Measurements from ENCODE around the gene GRID2. TPM values are rescaled to one million over a fixed set of nuclear protein-coding genes. Genes with fewer than 3 reads are reported as not detected.
A peak's percentile ranks its signal among the peaks of the same experiment; 100 is the strongest.

GRID2 gene
- total RNA-seq, 1 donor: 0.63 TPM

DNA sequence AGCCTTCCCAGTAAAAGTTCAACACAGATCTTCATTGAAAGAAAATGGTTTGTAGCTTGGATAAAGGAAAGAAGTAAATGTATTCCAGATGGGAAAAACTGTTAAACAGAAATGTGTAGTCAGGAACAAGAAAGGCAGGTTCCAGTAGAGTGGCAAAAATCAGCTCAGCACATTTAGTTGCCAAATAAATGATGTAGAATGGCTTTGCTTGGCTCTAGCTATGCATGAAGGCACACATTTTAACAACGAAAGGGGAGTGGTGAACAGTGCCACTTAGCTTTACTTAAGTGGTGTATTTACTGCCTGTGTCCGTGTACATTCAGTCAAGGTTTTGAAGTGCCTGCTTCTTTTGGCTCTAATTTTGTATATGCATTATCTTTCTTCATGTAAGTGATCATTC lies 880.3 kb downstream of the GRID2 start:
- no peak for DNase-seq (ENCODE audit: low read depth)
- no peak overlapping the region for H3K4me3 ChIP-seq (ENCODE audit: low read depth, low read length)
- no peak for TF ChIP-seq CTCF (IDR thresholded peaks at IDR 0.05; ENCODE audit: insufficient read depth, low read length)

GRCh38 chr4:93186846-93187245 lies 883.1 kb downstream of the GRID2 start:
- no peak for DNase-seq (ENCODE audit: low read depth)
- no peak overlapping the region for H3K4me3 ChIP-seq (ENCODE audit: low read depth, low read length)
- no peak for TF ChIP-seq CTCF (IDR thresholded peaks at IDR 0.05; ENCODE audit: insufficient read depth, low read length)

DNA sequence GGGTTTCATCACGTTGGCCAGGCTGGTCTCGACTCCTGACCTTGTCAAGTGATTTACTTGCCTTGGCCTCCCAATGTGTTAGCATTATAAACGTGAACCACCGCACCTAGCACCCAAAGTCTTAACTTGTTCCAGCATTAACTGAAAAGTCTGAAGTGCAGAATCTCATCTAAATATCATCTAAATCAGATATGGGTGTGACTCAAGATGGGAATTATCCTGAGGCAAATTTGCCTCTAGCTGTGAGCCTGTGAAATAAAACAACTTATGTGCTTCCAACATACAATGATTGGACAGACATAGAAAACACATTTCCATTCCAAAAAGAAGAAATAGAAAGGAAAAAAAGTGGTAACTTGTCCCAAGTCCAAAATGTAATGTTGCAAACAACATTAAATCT lies 883.7 kb downstream of the GRID2 start:
- no peak for TF ChIP-seq CTCF (IDR thresholded peaks at IDR 0.05; ENCODE audit: insufficient read depth, low read length)
- no peak overlapping the region for H3K4me3 ChIP-seq (ENCODE audit: low read depth, low read length)
- no peak for DNase-seq (ENCODE audit: low read depth)

- no peak for TF ChIP-seq CTCF (IDR thresholded peaks at IDR 0.05; ENCODE audit: insufficient read depth, low read length)
- no peak overlapping the region for H3K4me3 ChIP-seq (ENCODE audit: low read depth, low read length)
- DNase-seq (ENCODE audit: low read depth): no peak
Observed at GRCh38 chr4:93187892-93188291, 884.1 kb downstream of the GRID2 start.

DNA sequence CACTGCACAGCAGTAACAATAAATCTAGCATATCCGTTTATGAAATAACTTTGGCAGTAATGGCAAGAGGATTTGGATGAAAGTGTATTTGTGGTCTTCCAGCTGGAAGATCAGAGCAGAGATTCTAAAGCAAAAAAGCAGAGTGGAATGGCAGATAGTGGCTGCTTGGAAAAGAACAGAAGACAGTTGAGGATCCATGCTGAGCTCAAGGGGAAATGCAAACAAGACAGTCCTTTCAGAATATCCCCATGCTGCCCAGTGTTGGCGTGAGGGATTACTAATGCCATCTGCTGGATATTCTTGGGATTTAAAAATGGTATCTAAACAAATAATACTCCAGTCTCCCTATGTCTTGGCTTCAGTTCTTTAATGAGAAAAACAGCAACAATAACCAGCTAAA lies 895.7 kb downstream of the GRID2 start:
- peak; percentile 12 for DNase-seq (ENCODE audit: low read depth)
- no peak overlapping the region for H3K4me3 ChIP-seq (ENCODE audit: low read depth, low read length)
- peak; percentile 30 for TF ChIP-seq CTCF (IDR thresholded peaks at IDR 0.05; ENCODE audit: insufficient read depth, low read length)

DNA sequence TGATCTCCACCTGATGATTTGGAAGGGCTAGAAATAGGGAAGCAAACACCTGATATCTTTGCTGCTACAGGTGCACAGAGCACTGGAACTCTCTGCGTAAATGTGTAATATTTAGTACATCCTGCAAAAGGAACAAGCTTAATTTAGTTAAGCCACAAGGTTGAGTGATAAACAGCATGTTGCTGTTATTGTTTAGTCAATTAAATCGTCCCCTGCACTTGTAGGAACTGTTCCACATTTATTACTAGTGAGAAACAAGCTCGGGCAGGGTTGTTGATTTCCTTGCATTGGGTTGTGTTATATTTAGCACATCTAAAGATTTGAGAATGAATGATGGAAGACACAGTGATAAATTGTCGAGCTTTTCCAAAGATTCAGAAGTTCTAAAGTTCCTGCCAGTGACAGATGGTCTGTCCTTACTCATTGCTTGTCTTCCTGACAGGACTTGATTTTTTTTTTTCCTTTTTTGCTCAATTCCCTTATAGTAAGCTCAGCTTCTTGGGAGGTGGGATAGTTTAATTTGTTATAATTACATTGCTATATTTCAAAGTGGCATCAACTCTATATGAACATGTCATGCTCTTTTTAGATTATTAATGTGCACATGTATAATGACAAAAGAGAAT lies 897.8 kb downstream of the GRID2 start:
- TF ChIP-seq CTCF (IDR thresholded peaks at IDR 0.05; ENCODE audit: insufficient read depth, low read length): no peak
- DNase-seq (ENCODE audit: low read depth): no peak
- no peak overlapping the region for H3K4me3 ChIP-seq (ENCODE audit: low read depth, low read length)

- DNase-seq (ENCODE audit: low read depth): no peak
- no peak overlapping the region for H3K4me3 ChIP-seq (ENCODE audit: low read depth, low read length)
- TF ChIP-seq CTCF (IDR thresholded peaks at IDR 0.05; ENCODE audit: insufficient read depth, low read length): no peak
Observed at GRCh38 chr4:93203708-93204107, 899.9 kb downstream of the GRID2 start.

Data from fibroblast of the aortic adventitia (primary cell).